Right lobe of liver (tissue), 4 donors: ENCODE data around the gene NETO2.

Source experiments
- POLR2A ChIP-seq: fragments of 450-650 bp; IDR thresholded peaks from one replicate; pipeline ENCODE4 v1.6.1; 2017; ENCODE audit warnings: antibody characterized with exemption, mild to moderate bottlenecking
- TF ChIP-seq, protein P1 (sequence below), 4 donors: fragments of 200-600 bp in 3 of 4; fragments of 450-650 bp in 1 of 4; IDR thresholded peaks; one replicate each; pipeline versions ENCODE4 v1.5.1 to v1.8.0; 2016 to 2022; ENCODE audit warnings: antibody characterized with exemption in 4 of 4, mild to moderate bottlenecking in 2 of 4
- donor health status: DM: no; HTN: no; CAD: no.
- donor health status: DM: no; HTN: no; CAD: no.
- donor health status: DM: no; HTN: yes; CAD: no.

DNA sequence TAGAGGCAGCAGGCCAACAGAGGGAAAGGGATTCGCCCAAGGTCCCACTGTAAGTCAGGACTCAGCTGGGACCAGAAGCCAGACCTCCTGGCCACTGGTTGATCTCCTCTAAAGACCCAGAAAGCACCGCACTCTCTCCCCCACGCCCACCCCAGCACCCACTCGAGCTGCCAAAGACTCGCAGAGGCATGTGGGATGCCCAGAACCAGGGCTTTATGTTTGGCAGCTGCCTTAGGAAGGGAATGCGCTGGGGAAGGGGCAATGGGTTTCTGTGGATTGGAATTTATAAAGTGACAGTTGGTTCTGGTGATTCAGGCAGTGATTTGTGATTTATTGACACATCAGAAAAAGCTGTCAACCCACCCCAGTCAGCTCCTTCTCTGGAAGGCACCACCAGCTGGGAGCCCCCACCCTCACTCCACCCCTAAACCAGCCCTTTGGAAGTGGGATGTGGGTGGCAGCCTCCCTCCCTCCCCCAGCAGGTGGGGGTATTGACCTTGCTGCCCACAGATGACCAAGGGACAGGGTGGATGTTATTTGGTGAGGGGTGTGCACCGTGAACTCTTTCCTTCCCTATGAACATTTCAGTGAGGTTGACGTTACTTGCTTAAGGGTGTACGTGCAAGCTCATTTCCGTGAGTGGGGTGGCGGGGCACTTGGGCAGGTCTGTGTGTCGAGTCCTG lies 93.7 kb downstream of the NETO2 start:
- TF ChIP-seq, protein P1, sequence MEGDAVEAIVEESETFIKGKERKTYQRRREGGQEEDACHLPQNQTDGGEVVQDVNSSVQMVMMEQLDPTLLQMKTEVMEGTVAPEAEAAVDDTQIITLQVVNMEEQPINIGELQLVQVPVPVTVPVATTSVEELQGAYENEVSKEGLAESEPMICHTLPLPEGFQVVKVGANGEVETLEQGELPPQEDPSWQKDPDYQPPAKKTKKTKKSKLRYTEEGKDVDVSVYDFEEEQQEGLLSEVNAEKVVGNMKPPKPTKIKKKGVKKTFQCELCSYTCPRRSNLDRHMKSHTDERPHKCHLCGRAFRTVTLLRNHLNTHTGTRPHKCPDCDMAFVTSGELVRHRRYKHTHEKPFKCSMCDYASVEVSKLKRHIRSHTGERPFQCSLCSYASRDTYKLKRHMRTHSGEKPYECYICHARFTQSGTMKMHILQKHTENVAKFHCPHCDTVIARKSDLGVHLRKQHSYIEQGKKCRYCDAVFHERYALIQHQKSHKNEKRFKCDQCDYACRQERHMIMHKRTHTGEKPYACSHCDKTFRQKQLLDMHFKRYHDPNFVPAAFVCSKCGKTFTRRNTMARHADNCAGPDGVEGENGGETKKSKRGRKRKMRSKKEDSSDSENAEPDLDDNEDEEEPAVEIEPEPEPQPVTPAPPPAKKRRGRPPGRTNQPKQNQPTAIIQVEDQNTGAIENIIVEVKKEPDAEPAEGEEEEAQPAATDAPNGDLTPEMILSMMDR (IDR thresholded peaks at IDR 0.05) = no peak
- no peak for TF ChIP-seq POLR2A
